ENCODE results near the gene FOXC2.
A peak's percentile ranks its signal among the peaks of the same experiment; 100 is the strongest.

Gene FOXC2

GRCh38 chr16:86533767-86534351 is 32.8 kb upstream of the FOXC2 start:
- DNase-seq, result no peak

- no peak for DNase-seq
Measured at GRCh38 chr16:86534779-86535615, 31.6 kb upstream of the FOXC2 start.

GRCh38 chr16:86536621-86537020 is 30.0 kb upstream of the FOXC2 start:
- no peak for DNase-seq

GRCh38 chr16:86537486-86537885 is 29.1 kb upstream of the FOXC2 start:
- DNase-seq, result no peak

GRCh38 chr16:86538196-86538780 is 28.3 kb upstream of the FOXC2 start:
- DNase-seq, result no peak

- DNase-seq, result no peak
Measured at GRCh38 chr16:86540894-86541293, 25.7 kb upstream of the FOXC2 start.

- DNase-seq, result no peak
Measured at GRCh38 chr16:86541560-86541959, 25.1 kb upstream of the FOXC2 start.

GRCh38 chr16:86542756-86543750 is 23.6 kb upstream of the FOXC2 start:
- peak; percentile 44 for DNase-seq

- no peak for DNase-seq
Measured at GRCh38 chr16:86545481-86545880, 21.1 kb upstream of the FOXC2 start.

- DNase-seq, result no peak
Measured at GRCh38 chr16:86545954-86546637, 20.5 kb upstream of the FOXC2 start.

- no peak for DNase-seq
Measured at GRCh38 chr16:86546638-86547013, 20.0 kb upstream of the FOXC2 start.

GRCh38 chr16:86547286-86547685 is 19.3 kb upstream of the FOXC2 start:
- DNase-seq, result no peak

GRCh38 chr16:86549076-86549892 is 17.3 kb upstream of the FOXC2 start:
- DNase-seq, result no peak

- no peak for DNase-seq
Measured at GRCh38 chr16:86549893-86550190, 16.8 kb upstream of the FOXC2 start.

- no peak for DNase-seq
Measured at GRCh38 chr16:86550281-86550680, 16.3 kb upstream of the FOXC2 start.

- no peak for DNase-seq
Measured at GRCh38 chr16:86553356-86553755, 13.3 kb upstream of the FOXC2 start.

- DNase-seq, result no peak
Measured at GRCh38 chr16:86554599-86554916, 12.1 kb upstream of the FOXC2 start.

GRCh38 chr16:86554917-86555703 is 11.5 kb upstream of the FOXC2 start, which contains the start of gene MTHFSD:
TSS of gene MTHFSD (minus strand) at chr16:86555235. CDS start at chr16:86555184, 51 bp downstream.
- peak; percentile 94 for DNase-seq

GRCh38 chr16:86555704-86556075 is 10.9 kb upstream of the FOXC2 start:
- no peak for DNase-seq

- no peak for DNase-seq
Measured at GRCh38 chr16:86556576-86556975, 10.1 kb upstream of the FOXC2 start.

- no peak for DNase-seq
Measured at GRCh38 chr16:86557587-86557986, 9.0 kb upstream of the FOXC2 start.
